Fibroblast of villous mesenchyme (primary cell): ENCODE data around the gene TAF1A. TPM values are rescaled to one million over a fixed set of nuclear protein-coding genes. Genes with fewer than 3 reads are reported as not detected.
A peak's percentile ranks its signal among the peaks of the same experiment; 100 is the strongest.

Experiments used
- DNase-seq: peaks from one replicate; pipeline ENCODE4 v3.0.0-alpha.2; 2010; ENCODE audit warnings: low read depth
- H3K4me3 ChIP-seq: 2 replicates; pipeline ENCODE4 v1.5.1; 2011; ENCODE audit warnings: low read depth, mild to moderate bottlenecking, low read length
- total RNA-seq: library from RNA; depleted of rRNA; stranded (reverse); fragments of >200 nt; gene quantifications from 2 replicates; pipeline ENCODE4 v1.2.3, GENCODE V29; 2012
- TF ChIP-seq, protein P1 (sequence below): IDR thresholded peaks from 2 replicates; pipeline ENCODE4 v1.5.1; 2012; ENCODE audit warnings: low read depth, mild to moderate bottlenecking, low read length; ENCODE audit not compliant: insufficient read depth

The TAF1A gene
- total RNA-seq, 1 donor = 15.5 TPM

DNA sequence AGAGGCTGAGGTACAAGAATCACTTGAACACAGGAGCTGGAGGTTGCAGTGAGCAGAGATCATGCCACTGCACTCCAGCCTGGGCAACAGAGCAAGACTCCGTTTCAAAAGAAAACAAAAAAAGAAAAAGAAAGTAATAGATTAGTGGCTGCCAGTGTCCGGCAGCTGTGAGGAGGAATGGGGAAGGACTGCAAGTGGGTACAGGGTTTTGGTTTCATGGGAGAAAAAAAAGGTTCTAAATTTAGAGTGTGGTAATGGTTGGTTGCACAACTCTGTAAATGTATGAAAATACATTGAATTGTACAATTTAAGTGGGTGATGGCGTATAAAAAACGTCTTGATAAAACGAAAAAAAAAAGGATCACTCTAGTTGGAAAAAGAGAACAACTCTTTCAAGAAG, 6.7 kb downstream of the TAF1A start:
- DNase-seq = no peak
- no peak overlapping the region for H3K4me3 ChIP-seq
- TF ChIP-seq, protein P1, sequence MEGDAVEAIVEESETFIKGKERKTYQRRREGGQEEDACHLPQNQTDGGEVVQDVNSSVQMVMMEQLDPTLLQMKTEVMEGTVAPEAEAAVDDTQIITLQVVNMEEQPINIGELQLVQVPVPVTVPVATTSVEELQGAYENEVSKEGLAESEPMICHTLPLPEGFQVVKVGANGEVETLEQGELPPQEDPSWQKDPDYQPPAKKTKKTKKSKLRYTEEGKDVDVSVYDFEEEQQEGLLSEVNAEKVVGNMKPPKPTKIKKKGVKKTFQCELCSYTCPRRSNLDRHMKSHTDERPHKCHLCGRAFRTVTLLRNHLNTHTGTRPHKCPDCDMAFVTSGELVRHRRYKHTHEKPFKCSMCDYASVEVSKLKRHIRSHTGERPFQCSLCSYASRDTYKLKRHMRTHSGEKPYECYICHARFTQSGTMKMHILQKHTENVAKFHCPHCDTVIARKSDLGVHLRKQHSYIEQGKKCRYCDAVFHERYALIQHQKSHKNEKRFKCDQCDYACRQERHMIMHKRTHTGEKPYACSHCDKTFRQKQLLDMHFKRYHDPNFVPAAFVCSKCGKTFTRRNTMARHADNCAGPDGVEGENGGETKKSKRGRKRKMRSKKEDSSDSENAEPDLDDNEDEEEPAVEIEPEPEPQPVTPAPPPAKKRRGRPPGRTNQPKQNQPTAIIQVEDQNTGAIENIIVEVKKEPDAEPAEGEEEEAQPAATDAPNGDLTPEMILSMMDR = no peak

DNA sequence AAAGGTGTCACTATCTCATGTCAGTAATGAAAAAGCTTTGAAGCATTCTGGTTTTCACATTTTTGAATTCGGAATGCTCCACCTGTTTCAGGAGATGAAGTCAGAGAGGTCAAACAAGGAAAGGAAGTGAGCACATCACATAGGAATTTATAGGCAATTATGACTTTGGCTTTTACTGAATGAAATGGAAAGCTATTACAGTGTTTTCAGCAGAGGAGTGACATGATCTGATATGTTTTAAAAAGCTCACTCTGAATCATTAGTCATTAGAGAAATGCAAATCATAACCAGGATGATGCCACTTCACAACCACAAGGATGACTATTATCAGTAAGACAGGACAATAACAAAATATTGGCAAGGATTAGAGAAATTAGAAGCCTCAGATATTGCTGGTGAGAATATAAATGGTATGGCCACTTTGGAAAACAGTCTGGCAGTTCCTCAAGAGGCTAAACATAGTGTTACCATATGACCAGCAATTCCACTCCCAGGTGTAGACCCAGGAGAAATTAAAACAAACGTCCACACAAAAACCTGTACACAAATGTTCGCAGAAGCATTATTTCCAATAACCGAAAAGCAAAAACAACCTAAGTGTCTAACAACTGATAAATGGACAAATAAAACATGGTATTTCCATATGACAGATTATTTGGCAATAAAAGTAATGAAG, 7.5 kb downstream of the TAF1A start:
- DNase-seq = peak; percentile 17
- TF ChIP-seq, protein P1 = no peak
- no peak overlapping the region for H3K4me3 ChIP-seq

DNA sequence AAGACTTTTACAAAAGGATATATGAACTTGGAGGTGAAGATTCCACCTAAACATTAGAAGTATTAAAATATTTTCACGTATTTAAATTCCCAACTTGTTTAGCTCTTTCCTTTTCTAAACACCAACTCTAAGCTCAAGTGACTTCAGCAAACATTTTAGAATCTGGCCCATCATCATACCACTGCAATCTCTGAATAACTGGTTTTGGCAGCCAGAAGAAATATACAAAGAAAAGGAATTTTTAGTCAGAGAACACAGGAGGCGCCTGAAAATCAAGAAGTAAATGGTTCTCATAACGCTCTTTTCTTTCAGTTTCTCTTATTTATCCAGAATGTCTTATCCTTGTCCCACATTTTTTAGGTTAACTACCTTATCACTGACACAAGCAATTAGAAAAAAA, 10.4 kb downstream of the TAF1A start:
- TF ChIP-seq, protein P1 = no peak
- H3K4me3 ChIP-seq = no peak overlapping the region
- no peak for DNase-seq

DNA sequence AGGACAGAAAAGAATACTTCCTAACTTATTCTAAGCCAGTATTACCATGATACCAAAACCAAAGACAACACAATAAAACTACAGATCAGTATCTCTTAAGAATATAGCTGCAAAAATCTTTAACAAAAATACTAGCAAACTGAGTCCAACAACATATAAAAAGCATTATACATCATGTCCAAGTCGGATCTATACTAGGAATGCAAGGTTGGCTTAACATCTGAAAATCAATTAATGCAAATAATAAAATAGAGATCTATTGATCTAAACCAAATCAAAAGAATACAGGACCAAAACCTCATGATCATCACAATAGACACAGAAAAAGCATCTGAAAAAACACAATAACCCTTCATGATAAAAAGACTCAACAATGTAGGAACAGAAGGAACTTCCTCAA, 18.9 kb downstream of the TAF1A start:
- no peak overlapping the region for H3K4me3 ChIP-seq
- TF ChIP-seq, protein P1 = no peak
- no peak for DNase-seq

DNA sequence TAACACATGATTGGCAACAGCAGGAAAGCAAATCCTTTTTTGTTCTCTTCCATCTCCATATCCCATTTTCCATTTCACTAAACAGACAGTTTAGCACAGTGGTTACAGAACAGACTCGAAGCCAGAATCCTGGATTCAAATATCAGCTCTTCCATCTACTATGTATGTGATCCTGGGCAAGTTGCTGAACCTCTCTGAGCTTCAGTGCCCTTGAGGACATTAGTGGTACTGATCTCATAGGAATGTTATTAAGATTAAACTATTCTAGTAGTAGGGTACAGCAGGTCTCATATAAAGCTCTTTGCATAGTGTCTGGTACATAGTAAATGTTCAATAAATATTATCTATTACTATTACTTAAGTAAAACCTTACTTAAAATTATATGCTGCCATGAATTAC, 28.1 kb downstream of the TAF1A start:
- no peak overlapping the region for H3K4me3 ChIP-seq
- DNase-seq = no peak
- TF ChIP-seq, protein P1 = no peak

DNA sequence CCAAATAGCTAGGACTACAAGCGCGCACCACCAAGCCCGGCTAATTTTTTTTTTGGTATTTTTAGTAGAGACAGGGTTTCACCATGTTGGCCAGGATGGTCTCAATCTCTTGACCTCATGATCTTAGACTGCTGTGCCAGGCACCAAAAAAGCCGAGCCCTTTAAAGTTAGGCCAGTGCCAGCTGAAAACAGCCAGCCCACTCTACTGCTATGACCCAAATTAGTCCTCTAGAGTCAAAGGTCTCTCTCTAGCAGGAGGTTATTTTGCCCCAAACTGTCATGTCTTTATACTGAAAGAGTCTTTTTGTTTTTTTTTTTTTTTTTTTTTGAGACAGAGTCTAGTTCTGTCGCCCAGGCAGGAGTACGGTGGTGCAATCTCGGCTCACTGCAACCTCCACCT, 32.2 kb downstream of the TAF1A start:
- no peak overlapping the region for H3K4me3 ChIP-seq
- TF ChIP-seq, protein P1 = no peak
- DNase-seq = no peak

DNA sequence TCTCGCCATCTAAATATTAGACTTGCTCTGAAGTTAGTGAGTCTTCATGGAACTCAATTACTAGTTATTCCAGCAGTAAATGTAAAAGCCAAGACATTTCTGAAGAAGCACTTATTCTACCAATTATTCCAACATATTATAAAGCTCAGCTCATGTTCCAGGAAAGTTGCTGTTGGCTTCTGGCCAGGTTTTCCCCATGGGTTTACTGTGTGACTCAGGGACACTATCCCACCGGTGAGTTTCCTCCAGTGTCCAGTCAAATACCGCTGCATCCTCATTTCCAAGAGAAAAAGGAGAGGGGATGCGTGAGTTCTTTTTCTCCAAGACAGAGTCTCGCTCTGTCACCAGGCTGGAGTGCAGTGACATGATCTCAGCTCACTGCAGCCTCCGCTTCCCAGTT, 32.6 kb downstream of the TAF1A start:
- TF ChIP-seq, protein P1 = no peak
- DNase-seq = no peak
- H3K4me3 ChIP-seq = no peak overlapping the region
